DMS153 (cell line): Measurements from ENCODE around the gene TTC7B.

Experiments used
- DNase-seq: peaks from one replicate; lab custom pipeline; 2025; lab: John Stamatoyannopoulos, UW

The TTC7B gene

GRCh38 chr14:90703841-90704737 is 112.1 kb downstream of the TTC7B start:
- no peak for DNase-seq

- no peak for DNase-seq
Observed at GRCh38 chr14:90700933-90701776, 115.1 kb downstream of the TTC7B start.

GRCh38 chr14:90699016-90699415 is 117.2 kb downstream of the TTC7B start:
- no peak for DNase-seq

- peak; percentile 7 for DNase-seq
Observed at GRCh38 chr14:90698379-90698869, 117.8 kb downstream of the TTC7B start.

GRCh38 chr14:90697577-90698206 is 118.5 kb downstream of the TTC7B start:
- DNase-seq = peak; percentile 61

- DNase-seq = no peak
Observed at GRCh38 chr14:90697132-90697531, 119.1 kb downstream of the TTC7B start.

- DNase-seq = no peak
Observed at GRCh38 chr14:90696720-90697119, 119.5 kb downstream of the TTC7B start.

- peak; percentile 18 for DNase-seq
Observed at GRCh38 chr14:90695997-90696660, 120.1 kb downstream of the TTC7B start.

- DNase-seq = peak; percentile 81
Observed at GRCh38 chr14:90693413-90693812, 122.8 kb downstream of the TTC7B start.

GRCh38 chr14:90692826-90693225 is 123.4 kb downstream of the TTC7B start:
- no peak for DNase-seq

GRCh38 chr14:90692061-90692460 is 124.2 kb downstream of the TTC7B start:
- no peak for DNase-seq

GRCh38 chr14:90691627-90692026 is 124.6 kb downstream of the TTC7B start:
- no peak for DNase-seq

GRCh38 chr14:90687680-90688079 is 128.6 kb downstream of the TTC7B start:
- no peak for DNase-seq

- no peak for DNase-seq
Observed at GRCh38 chr14:90682615-90683014, 133.6 kb downstream of the TTC7B start.

GRCh38 chr14:90681929-90682328 is 134.3 kb downstream of the TTC7B start:
- peak; percentile 21 for DNase-seq

GRCh38 chr14:90678846-90679362 is 137.3 kb downstream of the TTC7B start:
- DNase-seq = no peak

GRCh38 chr14:90678420-90678819 is 137.8 kb downstream of the TTC7B start:
- DNase-seq = no peak

GRCh38 chr14:90677484-90678050 is 138.7 kb downstream of the TTC7B start:
- no peak for DNase-seq

GRCh38 chr14:90676912-90677311 is 139.3 kb downstream of the TTC7B start:
- DNase-seq = no peak

GRCh38 chr14:90676356-90676755 is 139.9 kb downstream of the TTC7B start:
- DNase-seq = no peak

- DNase-seq = no peak
Observed at GRCh38 chr14:90675399-90675798, 140.8 kb downstream of the TTC7B start.
